Left kidney (tissue), 2 donors: ENCODE data around the gene KCNT2. TPM values are rescaled to one million over a fixed set of nuclear protein-coding genes. Genes with fewer than 3 reads are reported as not detected.

ENCODE experiments used
- DNase-seq: peaks from one replicate; pipeline ENCODE4 v3.0.0-alpha.2; 2013
- polyA plus RNA-seq: library from polyadenylated mRNA; unstranded; fragments of 120-200 nt; gene quantifications from one replicate; pipeline ENCODE4 v1.2.1, GENCODE V29; 2013; ENCODE audit not compliant: insufficient read length

KCNT2 gene
- polyA plus RNA-seq, 1 donor, result 12.5 TPM

DNA sequence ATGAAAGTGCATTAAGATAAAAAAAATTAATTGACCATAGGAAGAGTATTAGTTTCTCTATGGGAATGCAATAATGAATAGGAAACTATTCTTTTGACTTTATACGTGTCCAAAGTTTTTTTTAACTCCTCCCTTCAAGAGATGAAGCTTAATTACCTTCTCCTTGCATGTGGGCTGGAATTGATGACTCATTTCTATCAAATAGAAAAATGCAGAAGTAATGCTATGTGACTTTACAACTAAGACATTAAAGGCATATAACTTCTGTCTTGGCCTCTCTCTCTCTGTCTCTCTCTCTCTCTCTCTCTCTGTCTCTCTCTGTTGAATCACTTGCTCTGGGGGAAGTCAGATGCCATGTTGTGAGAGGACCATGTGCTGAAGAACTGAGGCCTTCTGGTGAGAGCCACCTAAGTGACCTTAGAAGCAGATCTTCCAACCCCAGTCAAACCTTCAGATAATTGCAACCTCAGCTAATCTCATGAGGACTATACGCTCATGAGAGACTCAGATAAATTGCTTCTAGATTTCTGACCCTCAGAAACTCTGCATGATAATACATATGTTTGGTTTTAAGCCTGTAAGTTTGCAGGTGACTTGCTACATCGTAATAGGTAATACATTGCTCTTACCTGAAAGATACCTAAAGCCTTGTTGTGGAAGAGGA lies 414.2 kb downstream of the KCNT2 start:
- no peak for DNase-seq

DNA sequence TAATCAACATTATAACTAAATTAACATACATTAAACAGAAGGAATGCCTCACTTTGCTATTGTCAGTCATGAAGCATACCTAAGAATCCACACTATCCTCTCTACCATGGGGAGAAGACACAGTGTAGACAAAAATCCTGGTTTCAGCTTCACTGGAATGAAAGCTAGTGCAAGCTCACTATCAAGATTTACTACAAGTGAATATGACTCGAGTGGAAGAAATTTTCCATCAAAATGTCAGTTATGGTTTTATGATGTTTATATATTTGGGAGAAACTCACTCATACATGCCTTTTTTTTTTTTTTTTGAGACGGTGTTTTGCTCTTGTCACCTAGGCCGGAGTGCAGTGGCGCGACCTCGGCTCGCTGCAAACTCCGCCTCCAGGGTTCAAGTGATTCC lies 424.3 kb downstream of the KCNT2 start:
- no peak for DNase-seq

DNA sequence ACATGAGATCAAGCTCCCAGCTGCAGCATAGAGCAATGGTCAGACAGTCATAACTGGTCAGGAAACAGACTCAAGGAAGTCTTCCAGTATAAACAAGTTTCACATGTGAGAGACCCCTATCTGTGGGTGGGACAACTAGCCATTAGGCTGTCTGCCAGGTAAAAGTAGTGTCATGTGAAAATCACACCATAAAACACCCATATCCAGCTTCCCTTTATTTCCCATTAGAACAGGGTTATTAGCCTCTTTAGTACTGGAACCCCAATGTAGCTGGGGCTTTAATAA lies 426.7 kb downstream of the KCNT2 start:
- no peak for DNase-seq

DNA sequence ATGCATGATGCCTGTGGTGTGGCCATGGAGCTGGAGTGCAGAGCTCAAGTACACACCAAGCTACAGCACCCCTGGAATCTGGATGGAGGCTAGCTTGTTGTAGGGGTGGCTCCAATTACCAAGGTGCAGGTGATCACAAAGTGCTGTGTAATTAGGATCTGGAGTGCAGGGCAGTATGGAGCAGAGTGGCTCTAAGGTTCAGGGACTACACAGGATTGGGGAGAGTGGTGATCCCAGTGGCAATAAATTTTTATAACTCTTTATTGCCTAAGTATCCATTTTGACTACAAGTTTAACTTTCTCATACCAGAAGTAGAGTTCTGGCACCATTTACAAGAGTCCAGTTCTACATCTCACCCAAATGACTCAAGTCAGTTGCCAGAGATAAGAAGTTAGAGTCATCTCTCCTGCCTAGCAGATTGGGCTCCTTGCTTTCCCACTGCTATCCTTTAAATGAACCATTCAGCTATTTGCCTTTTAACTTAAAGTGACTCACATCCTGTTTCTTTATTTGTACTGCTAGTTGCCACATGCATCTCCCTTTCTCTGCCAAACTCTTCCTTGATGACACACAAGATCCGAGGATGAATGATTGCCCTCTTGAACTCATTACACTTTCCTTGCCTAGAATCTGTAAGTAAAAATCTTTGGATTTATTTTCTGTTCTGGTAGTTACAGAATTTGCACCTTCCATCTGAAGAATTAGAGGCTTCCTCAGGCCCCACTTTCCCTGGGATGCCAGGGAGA lies 427.2 kb downstream of the KCNT2 start:
- no peak for DNase-seq

DNA sequence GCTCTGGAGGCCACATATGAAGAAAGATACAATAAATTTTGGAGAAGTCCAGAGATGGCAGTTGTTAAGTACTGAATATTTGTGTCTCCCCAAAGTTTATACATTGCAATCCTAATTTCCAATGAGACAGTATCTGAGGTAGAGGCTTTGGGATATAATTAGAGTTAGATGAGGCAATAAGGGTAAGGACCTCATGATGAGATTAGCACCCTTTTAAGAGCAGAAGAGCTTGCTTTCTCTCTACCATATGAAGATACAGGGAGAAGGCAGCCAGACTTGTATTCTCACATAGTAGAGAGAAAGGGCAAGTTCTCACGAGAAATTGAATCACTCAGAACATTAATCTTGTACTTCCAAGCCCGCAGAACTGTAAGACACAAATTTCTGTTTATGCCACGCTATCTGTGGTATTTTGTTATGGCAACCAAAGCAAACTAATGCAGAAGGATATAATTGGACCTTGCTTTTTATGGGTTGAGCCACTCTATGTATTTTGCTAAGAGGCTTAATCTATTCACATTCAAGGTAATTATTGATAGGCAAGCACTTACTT lies 430.1 kb downstream of the KCNT2 start:
- DNase-seq, result no peak

Other genes starting within 250 kb of the KCNT2 start
- 34.4 TPM for gene CFH, start 43.6 kb upstream of the KCNT2 start, polyA plus RNA-seq
- gene CFHR3, start 166.4 kb upstream of the KCNT2 start, polyA plus RNA-seq, result 0.50 TPM
- gene CFHR1, start 211.3 kb upstream of the KCNT2 start, polyA plus RNA-seq, result 0.42 TPM